SK-N-SH (cell line): ENCODE results near the gene YARS1. TPM values are rescaled to one million over a fixed set of nuclear protein-coding genes. Genes with fewer than 3 reads are reported as not detected.

Experiments
- CTCF ChIA-PET: fragments of 300-600, 350-600 bp; formaldehyde crosslinking; extraction: SDS; loops from one replicate; lab custom pipeline; 2021; lab: Yijun Ruan, JAX
- POLR2A ChIA-PET: fragments of 350-600 bp; sonication (Branson Sonifier 250); formaldehyde crosslinking; extraction: SDS; loops from one replicate; lab custom pipeline; 2020; ENCODE audit warnings: antibody characterized with exemption, inconsistent platforms; lab: Yijun Ruan, JAX
- DNase-seq: peaks from one replicate; pipeline ENCODE4 v3.0.0; 2012
- H2AFZ ChIP-seq: fragments of 200-600 bp; sonication (generic); 2 replicates; pipeline ENCODE4 v1.8.1; 2016; ENCODE audit warnings: antibody characterized with exemption, mild to moderate bottlenecking, low read depth
- H3F3A ChIP-seq: fragments of 200-600 bp; sonication (generic); replicated peaks from 2 replicates; pipeline ENCODE3; 2016; ENCODE audit warnings: antibody characterized with exemption, mild to moderate bottlenecking; ENCODE audit not compliant: insufficient read depth
- H3K27ac ChIP-seq, 2 experiments: fragments of 200-500 bp in 1 of 2; fragments of 200-600 bp in 1 of 2; sonication (Bioruptor generic) in 1 of 2; sonication (generic), shearing (Covaris generic) in 1 of 2; 2 replicates each; pipeline versions ENCODE4 v1.5.1 to v1.6.1; 2014 to 2016; ENCODE audit warnings: low read depth in 2 of 2, inconsistent platforms in 1 of 2, low read length in 1 of 2, mild to moderate bottlenecking in 1 of 2, mixed read lengths in 1 of 2
- H3K27me3 ChIP-seq: fragments of 200-600 bp; sonication (generic), shearing (Covaris generic); 2 replicates; pipeline ENCODE4 v1.6.1; 2016; ENCODE audit warnings: mixed run types; ENCODE audit not compliant: insufficient read depth
- H3K36me3 ChIP-seq, 2 experiments: fragments of 200-500 bp in 1 of 2; fragments of 200-600 bp in 1 of 2; sonication (Bioruptor generic) in 1 of 2; sonication (generic) in 1 of 2; replicated peaks in 1 of 2; 2 replicates each; pipeline versions ENCODE3 to v1.5.1; 2014 to 2016; ENCODE audit warnings: low read length in 1 of 2, mild to moderate bottlenecking in 1 of 2; ENCODE audit not compliant: insufficient read depth in 2 of 2, control insufficient read depth in 1 of 2
- H3K4me1 ChIP-seq, 2 experiments: fragments of 200-500 bp in 1 of 2; fragments of 200-600 bp in 1 of 2; sonication (Bioruptor generic) in 1 of 2; sonication (generic), shearing (Covaris generic) in 1 of 2; 2 replicates each; pipeline versions ENCODE4 v1.5.1 to v1.6.1; 2014 to 2016; ENCODE audit warnings: low read depth in 1 of 2, low read length in 1 of 2, mixed run types in 1 of 2; ENCODE audit not compliant: insufficient read depth in 2 of 2, control insufficient read depth in 1 of 2
- H3K4me2 ChIP-seq: fragments of 200-600 bp; sonication (generic), shearing (Covaris generic); 2 replicates; pipeline ENCODE4 v1.6.1; 2017; ENCODE audit warnings: mixed run types
- H3K4me3 ChIP-seq, 2 experiments: fragments of 200-500 bp in 1 of 2; fragments of 200-600 bp in 1 of 2; sonication (Bioruptor generic) in 1 of 2; sonication (generic), shearing (Covaris generic) in 1 of 2; 2 replicates each; pipeline versions ENCODE4 v1.5.1 to v1.8.1; 2014 to 2016; ENCODE audit warnings: low read depth in 2 of 2, inconsistent platforms in 1 of 2, low read length in 1 of 2, mild to moderate bottlenecking in 1 of 2, mixed read lengths in 1 of 2, moderate library complexity in 1 of 2
- H3K79me2 ChIP-seq: fragments of 200-600 bp; sonication (generic); 2 replicates; pipeline ENCODE4 v1.8.1; 2017; ENCODE audit warnings: mild to moderate bottlenecking; ENCODE audit not compliant: insufficient read depth
- H3K9ac ChIP-seq: fragments of 200-600 bp; sonication (generic); 2 replicates; pipeline ENCODE4 v1.6.1; 2017; ENCODE audit warnings: mixed run types
- H3K9me2 ChIP-seq: fragments of 200-600 bp; sonication (generic); 2 replicates; pipeline ENCODE4 v1.6.1; 2017; ENCODE audit warnings: mixed run types
- H3K9me3 ChIP-seq: fragments of 200-600 bp; sonication (generic); 2 replicates; pipeline ENCODE4 v1.6.1; 2017; ENCODE audit warnings: mixed run types, mild to moderate bottlenecking, moderate library complexity
- H4K20me1 ChIP-seq: fragments of 200-600 bp; sonication (generic); 2 replicates; pipeline ENCODE4 v1.6.1; 2017; ENCODE audit warnings: mild to moderate bottlenecking, mixed run types; ENCODE audit not compliant: insufficient read depth
- CHD2 ChIP-seq: fragments of 150-350 bp; IDR thresholded peaks from 2 replicates; pipeline ENCODE4 v1.6.1; 2018; ENCODE audit warnings: low read length; ENCODE audit not compliant: partially characterized antibody
- ELF1 ChIP-seq: IDR thresholded peaks from 2 replicates; pipeline ENCODE4 v1.4.0; 2012
- EP300 ChIP-seq, 2 experiments: IDR thresholded peaks; 2 replicates each; pipeline versions ENCODE4 v1.4.0 to v1.6.1; 2012; ENCODE audit warnings: borderline replicate concordance in 1 of 2, low read depth in 1 of 2, low read length in 1 of 2
- FOSL2 ChIP-seq: IDR thresholded peaks from 2 replicates; pipeline ENCODE4 v1.4.0; 2012; ENCODE audit warnings: low read depth, mild to moderate bottlenecking, moderate library complexity, borderline replicate concordance
- FOXJ3 ChIP-seq: sonication (generic); formaldehyde crosslinking; IDR thresholded peaks from 2 replicates; pipeline ENCODE4 v1.5.1; 2020; ENCODE audit warnings: mild to moderate bottlenecking, missing genetic modification reagents
- GATA2 ChIP-seq: sonication (generic); formaldehyde crosslinking; IDR thresholded peaks from 2 replicates; pipeline ENCODE4 v1.5.0; 2020; ENCODE audit warnings: mild to moderate bottlenecking, missing genetic modification reagents
- IRF3 ChIP-seq: fragments of 150-350 bp; IDR thresholded peaks from 2 replicates; pipeline ENCODE4 v1.6.1; 2016; ENCODE audit warnings: mild to moderate bottlenecking, low read depth, low read length
- JUND ChIP-seq: IDR thresholded peaks from 2 replicates; pipeline ENCODE4 v1.4.0; 2012
- MAX ChIP-seq: IDR thresholded peaks from 2 replicates; pipeline ENCODE4 v1.4.0; 2012; ENCODE audit warnings: low read depth
- MEF2A ChIP-seq: IDR thresholded peaks from 2 replicates; pipeline ENCODE4 v1.4.0; 2012; ENCODE audit warnings: low read depth, borderline replicate concordance
- NFIC ChIP-seq: IDR thresholded peaks from 2 replicates; pipeline ENCODE4 v1.4.0; 2012; ENCODE audit warnings: borderline replicate concordance
- PBX3 ChIP-seq: IDR thresholded peaks from 2 replicates; pipeline ENCODE4; 2012
- REST ChIP-seq: IDR thresholded peaks from 2 replicates; pipeline ENCODE4 v1.6.1; 2012; ENCODE audit warnings: mild to moderate bottlenecking, low read depth, low read length, moderate library complexity
- RXRA ChIP-seq: IDR thresholded peaks from 2 replicates; pipeline ENCODE4 v1.4.0; 2012; ENCODE audit warnings: low read depth, mild to moderate bottlenecking, borderline replicate concordance
- SIN3A ChIP-seq: IDR thresholded peaks from 2 replicates; pipeline ENCODE4 v1.6.1; 2012; ENCODE audit warnings: low read depth, mild to moderate bottlenecking, low read length, moderate library complexity, borderline replicate concordance
- SMC3 ChIP-seq: IDR thresholded peaks from 2 replicates; pipeline ENCODE4 v1.6.1; 2012; ENCODE audit warnings: low read depth, low read length, improper control_type of control experiment
- TAF1 ChIP-seq: IDR thresholded peaks from 2 replicates; pipeline ENCODE4 v1.6.1; 2012; ENCODE audit warnings: low read depth, mild to moderate bottlenecking, low read length, moderate library complexity, borderline replicate concordance
- TCF12 ChIP-seq: IDR thresholded peaks from 2 replicates; pipeline ENCODE4 v1.4.0; 2012
- TEAD4 ChIP-seq: IDR thresholded peaks from 2 replicates; pipeline ENCODE4 v1.4.0; 2012; ENCODE audit warnings: mild to moderate bottlenecking, borderline replicate concordance; ENCODE audit not compliant: insufficient read depth
- USF1 ChIP-seq: IDR thresholded peaks from 2 replicates; pipeline ENCODE4 v1.4.0; 2012; ENCODE audit warnings: low read depth, borderline replicate concordance
- USF2 ChIP-seq: fragments of 150-350 bp; IDR thresholded peaks from 2 replicates; pipeline ENCODE4 v1.6.1; 2017; ENCODE audit warnings: antibody characterized with exemption, low read length, low read depth, borderline replicate concordance
- ZBTB33 ChIP-seq: IDR thresholded peaks from 2 replicates; pipeline ENCODE4 v1.4.0; 2012; ENCODE audit warnings: low read depth, borderline replicate concordance
- WGBS: methylation state at CpG from one replicate; pipeline ENCODE4 v1.1.6; 2017; ENCODE audit warnings: low lambda C conversion rate; 5-methylcytosine and 5-hydroxymethylcytosine counted together
- polyA plus RNA-seq, 3 experiments: library from polyadenylated mRNA; depleted of rRNA; stranded (reverse); fragments of >200 nt; gene quantifications; 2 replicates each; pipeline ENCODE4 v1.2.3, GENCODE V29; 2012

Gene YARS1
- 31.9 and 46.3 TPM in 2 replicates for polyA plus RNA-seq (2012; rRNA removed)
- polyA plus RNA-seq (2012; cell fraction: cytosol; rRNA removed): 41.7 and 41.8 TPM in 2 replicates
- 65.5 and 101 TPM in 2 replicates for polyA plus RNA-seq (2012; cell fraction: nucleus; rRNA removed)

GRCh38 chr1:32817159-32817814 lies at the start of gene YARS1, which contains the start of gene S100PBP:
YARS1 (minus strand) TSS chr1:32817358; CDS start chr1:32817244, 114 bp downstream.
S100PBP (plus strand) TSS chr1:32817653; CDS start chr1:32826100, 8,447 bp downstream.
- peaks cover 9 to 10% of the 10 kb centered on the region in 2 experiments; a peak in 2 of 4 replicates for H3K4me1 ChIP-seq
- peaks cover 91% of the 10 kb centered on the region for H3K79me2 ChIP-seq
- peak within 1 kb of the TSS; percentile 73 for H2AFZ ChIP-seq
- peak within 1 kb of the TSS; percentile 92 for H3K4me2 ChIP-seq
- CTCF ChIA-PET: interaction anchor here (1.0 to 2.0 kb wide), 7 partner anchors 12 to 105 kb away, joined by 3 to 9 read pairs (median 4); no protein-coding TSS in a partner anchor
- peak within 1 kb of the TSS; percentile 78 to 98 for H3K4me3 ChIP-seq
- peak; percentile 99 for DNase-seq
- peaks cover 29% of the 10 kb centered on the region for H4K20me1 ChIP-seq
- H3K27me3 ChIP-seq: no peaks in the 10 kb centered on the region
- peaks cover 0 to 27% of the 10 kb centered on the region in 2 experiments for H3K36me3 ChIP-seq
- peak within 1 kb of the TSS; percentile 98 for H3K9ac ChIP-seq
- H3K9me2 ChIP-seq: no peaks in the 10 kb centered on the region
- POLR2A ChIA-PET: interaction anchor here (1.3 kb wide), 1 partner anchor 42 kb away, joined by 3 read pairs; no protein-coding TSS in a partner anchor
- no peaks in the 10 kb centered on the region for H3F3A ChIP-seq
- H3K9me3 ChIP-seq: no peaks in the 10 kb centered on the region
- H3K27ac ChIP-seq: peak within 1 kb of the TSS; percentile 91 to 93
- WGBS: 0% methylated on average over 4 of the region's 55 CpGs
- 0 out of 2 replicates have a peak, but pooled peaks have one; percentile 31 for TF ChIP-seq USF1
- no peak for TF ChIP-seq USF2
- peak; percentile 24; the same call in 1 of the 2 replicates for TF ChIP-seq MEF2A
- peak; percentile 100 for TF ChIP-seq SIN3A
- TF ChIP-seq RXRA: no peak; the same call in 1 of the 2 replicates
- TF ChIP-seq FOXJ3 (CRISPR knock-in tag): no peak; the same call in 1 of the 2 replicates
- peak; percentile 81 for TF ChIP-seq ZBTB33
- TF ChIP-seq REST: peak; percentile 81
- peak; percentile 53 to 56; a peak in 2 of 4 replicates for TF ChIP-seq EP300 (IDR thresholded peaks at IDR 0.05; ENCODE audit: borderline replicate concordance in 1 of 2, low read depth in 1 of 2, low read length in 1 of 2)
- TF ChIP-seq TEAD4: no peak
- peak; percentile 96 for TF ChIP-seq PBX3
- TF ChIP-seq IRF3: no peak
- no peak for TF ChIP-seq JUND
- peak; percentile 100 for TF ChIP-seq MAX
- TF ChIP-seq SMC3: no peak
- no peak for TF ChIP-seq GATA2
- TF ChIP-seq ELF1: peak; percentile 88
- TF ChIP-seq FOSL2: no peak
- peak; percentile 45; the same call in 1 of the 2 replicates for TF ChIP-seq TCF12
- no peak; the same call in 1 of the 2 replicates for TF ChIP-seq NFIC
- peak; percentile 82 for TF ChIP-seq TAF1
- peak; percentile 87 for TF ChIP-seq CHD2
